GM12891 (cell line): ENCODE measurements around the gene GAGE12G.
"Not testable (repeated sequence)": the region's sequence is repeated elsewhere in the genome, so short reads cannot be mapped to it uniquely, and the experiment has no call there.

Experiments
- POLR2A ChIP-seq: IDR thresholded peaks from 2 replicates; pipeline ENCODE4 v1.6.1; 2011; ENCODE audit warnings: low read depth, low read length, control low read depth
- POLR2AphosphoS5 ChIP-seq: IDR thresholded peaks from 2 replicates; pipeline ENCODE4 v1.6.1; 2011; ENCODE audit warnings: low read depth, low read length, control low read depth

- TF ChIP-seq POLR2A, POLR2AphosphoS5: not testable (repeated sequence)
Measured at GRCh38 chrX:49550989-49551388, 19.2 kb upstream of the GAGE12G start, which contains the start of gene GAGE12E.
